IPS-20b (cell line): ENCODE measurements around the gene ASTN2.
"Not testable (repeated sequence)": the region's sequence is repeated elsewhere in the genome, so short reads cannot be mapped to it uniquely, and the experiment has no call there.

Experiments used
- H3K27ac ChIP-seq: one replicate; pipeline ENCODE4 v1.5.1; 2013; ENCODE audit warnings: low read length
- H3K27me3 ChIP-seq: 2 replicates; pipeline ENCODE4 v1.6.1; 2013; ENCODE audit warnings: mild to moderate bottlenecking, low read length, inconsistent platforms; ENCODE audit not compliant: insufficient read depth
- H3K36me3 ChIP-seq: 2 replicates; pipeline ENCODE4 v1.6.1; 2013; ENCODE audit warnings: low read depth, mild to moderate bottlenecking, inconsistent platforms, low read length, moderate library complexity; ENCODE audit not compliant: insufficient read depth
- H3K4me1 ChIP-seq: 2 replicates; pipeline ENCODE4 v1.6.1; 2013; ENCODE audit warnings: mild to moderate bottlenecking, control low read depth, inconsistent platforms, low read length, moderate library complexity; ENCODE audit not compliant: insufficient read depth
- H3K4me3 ChIP-seq: 2 replicates; pipeline ENCODE4 v1.5.1; 2013; ENCODE audit warnings: mild to moderate bottlenecking, low read length, inconsistent platforms
- H3K9ac ChIP-seq: 2 replicates; pipeline ENCODE4 v1.6.1; 2013; ENCODE audit warnings: low read depth, mild to moderate bottlenecking, inconsistent platforms, low read length, moderate library complexity
- H3K9me3 ChIP-seq: 2 replicates; pipeline ENCODE4 v1.6.1; 2013; ENCODE audit warnings: mild to moderate bottlenecking, low read depth, low read length, inconsistent platforms; ENCODE audit not compliant: insufficient read depth

The ASTN2 gene

GRCh38 chr9:116860509-116861120 is 554.2 kb downstream of the ASTN2 start:
- Histone ChIP-seq H3K36me3 (no peaks in the 10 kb centered on the region), H3K27me3 (no peaks in the 10 kb centered on the region), H3K4me1 (peaks cover 5% of the 10 kb centered on the region; the same call in 1 of the 2 replicates), H3K9ac (no peak overlapping the region), H3K27ac (no peak overlapping the region), H3K4me3 (no peak overlapping the region), H3K9me3 (no peaks in the 10 kb centered on the region)

DNA sequence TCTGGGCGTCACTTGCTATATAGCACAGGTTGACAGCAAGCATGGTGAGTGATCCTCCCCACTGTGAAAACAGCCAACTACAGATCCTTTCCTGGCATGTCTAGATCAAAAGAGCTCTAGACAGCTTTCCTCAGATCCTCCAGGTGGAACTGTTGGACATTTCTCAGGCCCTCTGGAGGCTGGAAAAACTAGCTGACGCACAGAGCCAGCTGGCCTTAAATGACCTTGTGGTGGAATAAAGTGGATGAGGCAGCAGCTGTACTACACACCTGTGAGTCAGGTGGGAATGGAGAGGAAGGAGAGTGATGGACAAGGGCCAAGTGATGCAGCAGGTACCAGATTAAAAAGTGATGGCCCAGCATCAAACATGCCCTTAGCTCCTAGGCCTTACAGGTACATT is 555.1 kb downstream of the ASTN2 start:
- Histone ChIP-seq H3K9ac (no peak overlapping the region), H3K4me1 (peaks cover 5% of the 10 kb centered on the region; the same call in 1 of the 2 replicates), H3K9me3 (no peaks in the 10 kb centered on the region), H3K4me3 (no peak overlapping the region), H3K27ac (no peak overlapping the region), H3K27me3 (no peaks in the 10 kb centered on the region), H3K36me3 (no peaks in the 10 kb centered on the region)

DNA sequence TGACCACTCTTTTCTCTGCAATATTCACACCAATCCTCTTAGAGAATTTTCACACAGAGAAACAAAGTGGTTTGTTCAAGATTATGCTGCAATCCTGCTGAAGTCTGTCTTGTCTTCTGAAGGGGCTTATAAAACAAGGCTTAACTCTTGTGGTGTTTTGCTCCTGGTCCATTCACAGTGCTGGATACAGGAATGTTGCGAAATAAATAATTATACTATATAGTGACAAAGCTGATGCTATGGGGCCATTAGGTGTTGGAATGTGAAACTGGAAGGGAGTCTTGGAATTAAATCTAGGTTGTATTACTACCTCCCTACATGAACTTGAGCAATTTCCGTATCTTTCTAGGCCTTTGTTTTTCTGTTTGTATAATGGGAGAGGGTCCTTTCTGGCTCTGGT is 557.5 kb downstream of the ASTN2 start:
- H3K36me3 ChIP-seq = no peaks in the 10 kb centered on the region
- H3K27ac ChIP-seq = no peak overlapping the region
- no peak overlapping the region for H3K4me3 ChIP-seq

DNA sequence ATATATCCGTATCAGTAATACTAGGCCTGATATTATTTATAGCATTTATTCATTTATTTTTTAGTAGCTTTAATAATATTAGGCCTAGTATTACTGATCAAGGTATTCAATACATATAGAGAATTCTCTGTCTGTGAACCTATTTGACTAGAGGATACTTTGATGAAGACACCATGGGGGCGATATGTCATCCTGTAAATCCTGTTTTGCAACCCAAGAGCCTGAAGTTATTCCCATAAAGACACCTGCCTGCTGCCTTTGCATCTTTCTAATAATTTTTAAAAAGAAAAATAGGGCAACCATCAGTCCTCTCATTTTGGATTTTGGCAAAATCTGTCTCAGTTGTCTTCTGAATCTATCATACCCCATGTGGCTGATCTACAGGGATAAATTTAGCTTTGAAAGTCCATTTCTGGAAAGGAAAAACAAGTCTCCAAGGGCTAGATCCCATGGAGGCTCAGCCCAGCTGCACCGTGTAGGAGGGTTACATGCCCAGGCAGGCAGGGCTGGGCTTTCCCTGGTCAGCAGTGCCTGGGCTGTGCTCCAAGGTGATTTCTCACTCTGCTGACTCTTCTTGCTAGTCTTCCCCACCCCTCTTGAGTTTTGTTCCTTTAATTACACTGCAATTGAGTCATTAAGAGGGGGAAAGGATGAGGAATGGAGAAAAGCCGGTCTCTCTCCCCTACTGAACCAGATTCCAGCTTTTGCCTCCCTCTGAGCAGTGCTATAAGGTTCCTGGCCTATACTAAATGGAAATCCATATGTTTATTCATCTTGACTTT is 558.8 kb downstream of the ASTN2 start:
- H3K9ac ChIP-seq = no peak overlapping the region
- no peak overlapping the region for H3K4me3 ChIP-seq
- H3K27ac ChIP-seq = no peak overlapping the region
- H3K36me3 ChIP-seq = no peaks in the 10 kb centered on the region
- H3K9me3 ChIP-seq = no peaks in the 10 kb centered on the region
- peaks cover 5% of the 10 kb centered on the region; the same call in 1 of the 2 replicates for H3K4me1 ChIP-seq
- no peaks in the 10 kb centered on the region for H3K27me3 ChIP-seq

More for the DNA sequence above, 557.5 kb downstream of the ASTN2 start:
- Histone ChIP-seq H3K27me3 (no peaks in the 10 kb centered on the region), H3K9ac (no peak overlapping the region), H3K4me1 (peaks cover 5% of the 10 kb centered on the region; the same call in 1 of the 2 replicates), H3K9me3 (no peaks in the 10 kb centered on the region)

DNA sequence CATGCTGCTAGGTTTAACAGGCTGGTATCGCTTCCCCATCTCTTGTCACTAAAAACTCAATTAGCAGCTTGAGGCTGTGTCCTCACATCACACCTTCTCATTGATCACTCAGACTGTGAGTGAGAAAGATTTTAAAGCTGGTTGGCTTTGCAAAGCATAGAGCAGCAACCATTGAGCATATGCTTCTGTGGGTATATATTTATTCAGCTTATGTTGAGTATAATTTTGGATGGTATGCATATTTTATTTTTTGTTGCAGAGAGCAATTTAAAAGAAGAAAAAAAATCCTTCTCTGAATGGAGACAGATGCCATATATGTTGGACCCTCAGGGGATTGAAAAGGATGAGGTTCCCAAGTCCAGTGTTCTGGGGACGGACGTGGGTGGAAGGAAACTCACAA is 565.1 kb downstream of the ASTN2 start:
- no peak overlapping the region for H3K27ac ChIP-seq
- H3K4me1 ChIP-seq = no peaks in the 10 kb centered on the region
- no peaks in the 10 kb centered on the region for H3K9me3 ChIP-seq
- no peak overlapping the region for H3K9ac ChIP-seq
- no peaks in the 10 kb centered on the region for H3K27me3 ChIP-seq
- H3K36me3 ChIP-seq = no peaks in the 10 kb centered on the region
- no peak overlapping the region for H3K4me3 ChIP-seq

- no peaks in the 10 kb centered on the region; the same call in 1 of the 2 replicates for H3K4me1 ChIP-seq
- H3K27me3 ChIP-seq = no peaks in the 10 kb centered on the region
- no peaks in the 10 kb centered on the region for H3K9me3 ChIP-seq
- H3K4me3 ChIP-seq = no peak overlapping the region
- H3K27ac ChIP-seq = no peak overlapping the region
- no peak overlapping the region for H3K9ac ChIP-seq
- H3K36me3 ChIP-seq = no peaks in the 10 kb centered on the region
These were observed 570.2 kb downstream of the ASTN2 start for GRCh38 chr9:116844621-116845020.

- Histone ChIP-seq H3K4me3 (no peak overlapping the region), H3K9me3 (no peaks in the 10 kb centered on the region), H3K36me3 (no peaks in the 10 kb centered on the region), H3K27ac (no peak overlapping the region), H3K27me3 (no peaks in the 10 kb centered on the region), H3K4me1 (no peaks in the 10 kb centered on the region; the same call in 1 of the 2 replicates), H3K9ac (no peak overlapping the region)
These were observed 570.8 kb downstream of the ASTN2 start for GRCh38 chr9:116843863-116844620.

- Histone ChIP-seq H3K27me3 (no peaks in the 10 kb centered on the region), H3K9me3 (no peaks in the 10 kb centered on the region), H3K36me3 (no peaks in the 10 kb centered on the region), H3K27ac (no peak overlapping the region), H3K4me1 (peaks cover 5% of the 10 kb centered on the region; the same call in 1 of the 2 replicates), H3K4me3 (no peak overlapping the region), H3K9ac (no peak overlapping the region)
These were observed 572.2 kb downstream of the ASTN2 start for GRCh38 chr9:116842658-116843057.

GRCh38 chr9:116838468-116838867 is 576.4 kb downstream of the ASTN2 start:
- H3K9ac ChIP-seq, H3K36me3 ChIP-seq, H3K27me3 ChIP-seq, H3K27ac ChIP-seq, H3K9me3 ChIP-seq, H3K4me3 ChIP-seq: not testable (repeated sequence)
- H3K4me1 ChIP-seq = peaks cover 29% of the 10 kb centered on the region; the same call in 1 of the 2 replicates

GRCh38 chr9:116837018-116837989 is 577.6 kb downstream of the ASTN2 start:
- peak overlapping the region; percentile 41 for H3K4me3 ChIP-seq
- H3K9ac ChIP-seq = peak overlapping the region; percentile 62; the same call in 1 of the 2 replicates
- H3K27me3 ChIP-seq = no peaks in the 10 kb centered on the region
- H3K27ac ChIP-seq = peak overlapping the region; percentile 59
- H3K9me3 ChIP-seq = no peaks in the 10 kb centered on the region
- H3K4me1 ChIP-seq = peaks cover 29% of the 10 kb centered on the region; the same call in 1 of the 2 replicates
- H3K36me3 ChIP-seq = no peaks in the 10 kb centered on the region

DNA sequence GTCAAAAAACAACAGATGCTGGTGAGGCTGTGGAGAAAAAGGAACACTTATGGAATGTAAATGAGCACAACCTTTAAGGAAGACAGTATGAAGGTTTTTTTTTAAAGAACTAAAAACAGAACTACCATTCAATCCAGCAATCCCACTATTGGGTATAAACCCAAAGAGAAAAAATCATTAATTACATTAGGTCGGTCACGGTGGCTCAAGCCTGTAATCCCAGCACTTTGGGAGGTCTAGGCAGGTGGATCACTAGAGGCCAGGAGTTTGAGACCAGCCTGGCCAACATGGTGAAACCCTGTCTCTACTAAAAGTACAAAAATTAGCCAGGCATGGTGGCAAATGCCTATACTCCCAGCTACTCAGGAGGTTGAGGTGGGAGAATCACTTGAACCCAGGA is 584.5 kb downstream of the ASTN2 start:
- not testable (repeated sequence) for H3K27me3 ChIP-seq, H3K4me1 ChIP-seq

More for the DNA sequence above, 584.5 kb downstream of the ASTN2 start:
- not testable (repeated sequence) for H3K4me3 ChIP-seq, H3K9ac ChIP-seq, H3K27ac ChIP-seq, H3K9me3 ChIP-seq, H3K36me3 ChIP-seq
